AG04449 (cell line): ENCODE measurements around the gene CASD1.

Experiments
- CTCF ChIA-PET: fragments of 350-600 bp; formaldehyde crosslinking; extraction: SDS; loops from one replicate; lab custom pipeline; 2021; ENCODE audit warnings: antibody characterized with exemption; lab: Yijun Ruan, JAX
- POLR2A ChIA-PET: fragments of 400-600, 350-600 bp; formaldehyde crosslinking; extraction: SDS; loops from one replicate; lab custom pipeline; 2020; ENCODE audit warnings: antibody characterized with exemption, inconsistent platforms; lab: Yijun Ruan, JAX
- DNase-seq: peaks from one replicate; pipeline ENCODE4 v3.0.0-alpha.2; 2010; ENCODE audit warnings: low read depth, low spot score
- H3K4me3 ChIP-seq: 2 replicates; pipeline ENCODE4 v1.5.1; 2011; ENCODE audit warnings: low read depth, mild to moderate bottlenecking, control low read depth, low read length
- CTCF ChIP-seq: IDR thresholded peaks from one replicate; pipeline ENCODE4 v1.5.1; 2011; ENCODE audit warnings: mild to moderate bottlenecking, moderate library complexity, low read length, control low read depth, inconsistent platforms; ENCODE audit not compliant: insufficient read depth; ENCODE audit errors: missing control alignments

The CASD1 gene

GRCh38 chr7:94510582-94511496, 1.2 kb downstream of the CASD1 start:
- POLR2A ChIA-PET: no interaction called here
- peak overlapping the region; percentile 73 for H3K4me3 ChIP-seq
- CTCF ChIA-PET: interaction anchor here (1.3 kb wide), 1 partner anchor 11 kb away, joined by 3 read pairs; no protein-coding TSS in a partner anchor
- no peak for TF ChIP-seq CTCF
- no peak for DNase-seq

- no peak overlapping the region for H3K4me3 ChIP-seq
- no peak for TF ChIP-seq CTCF
- CTCF ChIA-PET: interaction anchor here (0.9 to 1.5 kb wide), 2 partner anchors 18 to 62 kb away, joined by 3 read pairs; no protein-coding TSS in a partner anchor
- POLR2A ChIA-PET: no interaction called here
- no peak for DNase-seq
These were observed 2.1 kb downstream of the CASD1 start for GRCh38 chr7:94511718-94512117.

DNA sequence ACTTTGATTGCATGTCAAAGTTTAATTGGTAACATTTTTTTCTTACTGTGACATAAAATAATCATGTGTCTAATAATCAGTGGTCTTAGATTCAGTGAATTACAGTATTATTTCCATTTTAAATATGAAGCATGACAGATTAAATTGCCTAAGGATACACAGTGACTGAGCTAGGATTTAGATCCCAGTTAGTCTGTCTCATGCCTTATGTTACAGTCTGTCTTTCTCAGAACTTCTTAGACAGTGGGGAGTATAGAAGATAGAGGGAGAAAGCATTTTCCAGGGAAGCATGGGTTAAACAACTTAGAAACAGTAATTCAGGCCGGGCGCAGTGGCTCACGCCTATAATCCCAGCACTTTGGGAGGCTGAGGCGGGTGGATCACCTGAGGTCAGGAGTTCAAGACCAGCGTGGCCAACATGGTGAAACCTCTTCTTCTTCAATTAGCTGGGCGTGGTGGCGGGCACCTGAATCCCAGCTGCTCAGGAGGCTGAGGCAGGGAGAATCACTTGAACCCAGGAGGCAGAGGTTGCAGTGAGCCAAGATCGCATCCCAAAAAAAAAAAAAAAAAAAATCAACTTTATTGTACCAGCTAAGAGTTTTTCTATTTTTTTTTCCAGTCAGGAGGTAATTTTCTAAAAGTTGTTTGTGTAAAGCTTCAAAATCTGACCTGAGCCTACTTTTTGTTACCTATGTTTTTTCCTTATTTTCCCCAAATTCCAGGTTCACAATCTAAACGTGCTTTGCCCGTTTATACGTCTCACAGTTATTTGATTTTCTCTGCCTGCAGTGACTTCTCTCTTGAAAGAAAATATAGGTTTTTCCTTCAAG, 3.3 kb downstream of the CASD1 start:
- CTCF ChIA-PET: interaction anchor here (0.9 to 2.3 kb wide), 3 partner anchors 17 to 224 kb away, joined by 3 to 5 read pairs (median 3); no protein-coding TSS in a partner anchor
- no peak for DNase-seq
- POLR2A ChIA-PET: interaction anchor here (0.6 kb wide), 1 partner anchor 734 kb away, joined by 4 read pairs; no protein-coding TSS in a partner anchor
- TF ChIP-seq CTCF: no peak
- H3K4me3 ChIP-seq: no peak overlapping the region

DNA sequence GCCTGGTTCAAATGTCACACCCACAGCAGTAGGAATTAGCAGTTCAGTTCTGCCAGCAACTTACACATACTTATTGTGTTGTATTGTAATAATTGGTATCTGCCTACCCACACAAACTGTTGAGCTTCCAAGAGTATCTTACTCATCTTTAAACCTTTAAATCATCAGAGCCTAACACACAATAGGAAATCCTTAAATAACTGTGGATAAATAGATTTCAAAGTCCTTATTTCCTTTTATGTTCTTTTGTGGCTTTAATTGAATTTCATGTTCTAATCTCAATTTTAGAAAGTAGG, 3.9 kb downstream of the CASD1 start:
- TF ChIP-seq CTCF: no peak
- H3K4me3 ChIP-seq: no peak overlapping the region
- DNase-seq: no peak
- CTCF ChIA-PET: interaction anchor here (2.3 kb wide), 1 partner anchor 224 kb away, joined by 5 read pairs; no protein-coding TSS in a partner anchor
- POLR2A ChIA-PET: interaction anchor here (0.6 kb wide), 1 partner anchor 733 kb away, joined by 4 read pairs; no protein-coding TSS in a partner anchor

DNA sequence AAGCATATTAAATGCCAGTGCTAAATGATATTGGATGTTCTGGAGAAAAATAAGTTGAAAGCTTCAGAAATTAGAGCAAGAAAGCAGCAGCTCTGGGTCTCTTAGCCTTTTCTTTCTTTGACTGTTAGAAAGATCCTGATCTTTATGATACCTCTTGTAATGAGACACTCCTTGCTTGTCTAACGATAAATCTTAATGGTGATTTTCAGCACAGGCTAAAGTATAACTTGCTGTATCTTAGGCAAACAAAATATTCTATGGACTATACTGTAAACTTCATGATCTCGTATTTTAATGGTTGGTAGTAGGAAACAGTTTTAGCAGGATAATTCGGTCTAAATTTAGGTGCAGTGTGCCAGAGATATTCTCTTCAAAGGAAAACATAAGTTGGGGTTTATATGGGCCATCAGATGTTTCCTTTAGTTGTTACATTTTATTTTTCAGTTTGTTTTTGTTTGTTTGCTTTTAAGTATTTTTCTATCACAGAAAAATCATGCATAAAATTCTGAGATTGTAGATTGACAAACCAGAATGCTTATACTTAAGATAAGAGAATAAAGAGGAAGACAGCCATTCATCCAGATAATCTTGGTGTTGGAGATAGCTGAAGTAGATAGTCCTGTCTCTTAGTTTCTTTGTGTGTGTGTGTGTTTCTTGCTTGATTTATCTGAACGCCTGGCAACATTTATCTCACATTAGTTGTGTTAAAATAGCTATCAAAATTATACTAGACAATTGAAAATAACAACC, 4.7 kb downstream of the CASD1 start:
- no peak for TF ChIP-seq CTCF
- ChIA-PET POLR2A (no interaction called here), CTCF (interaction anchor here (2.3 kb wide), 1 partner anchor 225 kb away, joined by 5 read pairs; no protein-coding TSS in a partner anchor)
- no peak for DNase-seq
- H3K4me3 ChIP-seq: no peak overlapping the region
